Measurements from ENCODE around the gene ZBTB2. TPM values are rescaled to one million over a fixed set of nuclear protein-coding genes. Genes with fewer than 3 reads are reported as not detected.

The ZBTB2 gene
- total RNA-seq, 1 donor from 2014 or later, result 11.6 TPM

GRCh38 chr6:151321438-151321837 lies 69.9 kb downstream of the ZBTB2 start:
- Histone ChIP-seq H3K4me1 (peaks cover 7% of the 10 kb centered on the region), H3K36me3 (no peaks in the 10 kb centered on the region), H3K27ac (no peak overlapping the region), H4K20me1 (ENCODE audit: low read depth) (peaks cover 9% of the 10 kb centered on the region), H3K9ac (no peak overlapping the region), H3K4me3 (no peak overlapping the region), H3K27me3 (peaks cover 9% of the 10 kb centered on the region), H2AFZ (replicated peaks) (no peak overlapping the region), H3K4me2 (no peak overlapping the region), H3K9me3 (ENCODE audit: low read depth) (no peaks in the 10 kb centered on the region), H3K79me2 (ENCODE audit: low read depth) (peaks cover 3% of the 10 kb centered on the region), H3F3A (ENCODE audit: low read depth) (peaks cover 15% of the 10 kb centered on the region)
- Mint-ChIP-seq H3K4me1 (peaks cover 27% of the 10 kb centered on the region), H3K9me3 (peaks cover 9% of the 10 kb centered on the region), H3K4me3 (no peak overlapping the region), H3K36me3 (peaks cover 36% of the 10 kb centered on the region), H3K27ac (no peak overlapping the region), H3K27me3 (ENCODE audit: insufficient read depth, low read depth) (peaks cover 8% of the 10 kb centered on the region)
- DNase-seq (ENCODE audit: low spot score), result no peak
- no peak for TF ChIP-seq CTCF (IDR thresholded peaks at IDR 0.05)
- no peak for TF ChIP-seq EZH2phosphoT487 (IDR thresholded peaks at IDR 0.05)
- TF ChIP-seq EZH2 (IDR thresholded peaks at IDR 0.05), result no peak

GRCh38 chr6:151320140-151320539 lies 71.2 kb downstream of the ZBTB2 start:
- Mint-ChIP-seq H3K36me3 (peaks cover 35% of the 10 kb centered on the region), H3K27me3 (ENCODE audit: insufficient read depth, low read depth) (peaks cover 5% of the 10 kb centered on the region), H3K9me3 (peaks cover 11% of the 10 kb centered on the region), H3K4me3 (no peak overlapping the region), H3K27ac (no peak overlapping the region), H3K4me1 (peaks cover 19% of the 10 kb centered on the region)
- Histone ChIP-seq H3K36me3 (no peaks in the 10 kb centered on the region), H3K4me2 (no peak overlapping the region), H3K9me3 (ENCODE audit: low read depth) (no peaks in the 10 kb centered on the region), H3K27me3 (peaks cover 9% of the 10 kb centered on the region), H4K20me1 (ENCODE audit: low read depth) (peaks cover 9% of the 10 kb centered on the region), H3K27ac (no peak overlapping the region), H2AFZ (replicated peaks) (no peak overlapping the region), H3K9ac (no peak overlapping the region), H3K79me2 (ENCODE audit: low read depth) (no peaks in the 10 kb centered on the region), H3F3A (ENCODE audit: low read depth) (peaks cover 15% of the 10 kb centered on the region), H3K4me1 (peaks cover 7% of the 10 kb centered on the region), H3K4me3 (no peak overlapping the region)
- TF ChIP-seq EZH2phosphoT487 (IDR thresholded peaks at IDR 0.05) (no peak), CTCF (IDR thresholded peaks at IDR 0.05) (no peak), EZH2 (IDR thresholded peaks at IDR 0.05) (no peak)
- no peak for DNase-seq (ENCODE audit: low spot score)

- TF ChIP-seq CTCF (IDR thresholded peaks at IDR 0.05), result no peak
- TF ChIP-seq EZH2 (IDR thresholded peaks at IDR 0.05), result no peak
- TF ChIP-seq EZH2phosphoT487 (IDR thresholded peaks at IDR 0.05), result no peak
- no peak overlapping the region for H3K4me2 ChIP-seq
- H3K27ac ChIP-seq, result no peak overlapping the region
- no peaks in the 10 kb centered on the region for H4K20me1 ChIP-seq (ENCODE audit: low read depth)
- H2AFZ ChIP-seq (replicated peaks), result no peak overlapping the region
- H3K4me1 ChIP-seq, result peaks cover 3% of the 10 kb centered on the region
- Mint-ChIP-seq H3K27ac (no peak overlapping the region), H3K4me1 (peaks cover 9% of the 10 kb centered on the region), H3K36me3 (peaks cover 38% of the 10 kb centered on the region), H3K4me3 (no peak overlapping the region), H3K9me3 (peaks cover 11% of the 10 kb centered on the region), H3K27me3 (ENCODE audit: insufficient read depth, low read depth) (peaks cover 3% of the 10 kb centered on the region)
- H3K27me3 ChIP-seq, result no peaks in the 10 kb centered on the region
- no peaks in the 10 kb centered on the region for H3K9me3 ChIP-seq (ENCODE audit: low read depth)
- H3F3A ChIP-seq (ENCODE audit: low read depth), result no peaks in the 10 kb centered on the region
- DNase-seq (ENCODE audit: low spot score), result no peak
- H3K4me3 ChIP-seq, result no peak overlapping the region
- no peaks in the 10 kb centered on the region for H3K79me2 ChIP-seq (ENCODE audit: low read depth)
- no peak overlapping the region for H3K9ac ChIP-seq
- H3K36me3 ChIP-seq, result no peaks in the 10 kb centered on the region
Observed at GRCh38 chr6:151317995-151318365, 73.4 kb downstream of the ZBTB2 start.

Measured in neural progenitor cell (in vitro differentiated cells).